Trophoblast cell (in vitro differentiated cells and primary cell): ENCODE data around the gene KLHDC9.
A peak's percentile ranks its signal among the peaks of the same experiment; 100 is the strongest.
"Not testable (repeated sequence)": the region's sequence is repeated elsewhere in the genome, so short reads cannot be mapped to it uniquely, and the experiment has no call there.

ENCODE experiments used
- DNase-seq, 2 donors: peaks; one replicate each; pipeline ENCODE4 v3.0.0-alpha.2; 2016
- H2AFZ ChIP-seq: 2 replicates; pipeline ENCODE4 v1.6.1; 2013; ENCODE audit warnings: low read length, moderate library complexity, mild to moderate bottlenecking; ENCODE audit not compliant: insufficient read depth, poor library complexity
- H2AK5ac ChIP-seq: 2 replicates; pipeline ENCODE4 v1.6.1; 2013; ENCODE audit warnings: mild to moderate bottlenecking, low read length
- H2BK120ac ChIP-seq: 2 replicates; pipeline ENCODE4 v1.6.1; 2013; ENCODE audit warnings: low read length, mild to moderate bottlenecking, moderate library complexity; ENCODE audit not compliant: insufficient read depth, poor library complexity
- H2BK12ac ChIP-seq: 2 replicates; pipeline ENCODE4 v1.6.1; 2013; ENCODE audit warnings: mild to moderate bottlenecking, low read length, moderate library complexity
- H2BK5ac ChIP-seq: 2 replicates; pipeline ENCODE4 v1.6.1; 2013; ENCODE audit warnings: low read length, low read depth, moderate library complexity, mild to moderate bottlenecking; ENCODE audit not compliant: poor library complexity
- H3K14ac ChIP-seq: 2 replicates; pipeline ENCODE4 v1.6.1; 2013; ENCODE audit warnings: mild to moderate bottlenecking, low read length
- H3K18ac ChIP-seq: 2 replicates; pipeline ENCODE4 v1.6.1; 2013; ENCODE audit warnings: mild to moderate bottlenecking, low read length
- H3K23ac ChIP-seq: 2 replicates; pipeline ENCODE4 v1.6.1; 2013; ENCODE audit warnings: low read length
- H3K27ac ChIP-seq: 2 replicates; pipeline ENCODE4 v1.5.1; 2013; ENCODE audit warnings: low read depth, mild to moderate bottlenecking, inconsistent platforms, low read length, moderate library complexity
- H3K27me3 ChIP-seq: 2 replicates; pipeline ENCODE4 v1.6.1; 2013; ENCODE audit warnings: inconsistent platforms, mild to moderate bottlenecking, low read length, moderate library complexity; ENCODE audit not compliant: insufficient read depth
- H3K36me3 ChIP-seq, 2 experiments: 1 replicate in 1 of 2; 2 replicates in 1 of 2; pipeline ENCODE4 v1.6.1; 2013; ENCODE audit warnings: low read length in 2 of 2, mild to moderate bottlenecking in 2 of 2, moderate library complexity in 1 of 2; ENCODE audit not compliant: insufficient read depth in 2 of 2, control insufficient read depth in 1 of 2
- H3K4ac ChIP-seq: 2 replicates; pipeline ENCODE4 v1.6.1; 2013; ENCODE audit warnings: low read depth, mild to moderate bottlenecking, low read length, moderate library complexity
- H3K4me1 ChIP-seq, 2 experiments: 1 replicate in 1 of 2; 2 replicates in 1 of 2; pipeline ENCODE4 v1.6.1; 2013; ENCODE audit warnings: low read length in 2 of 2, mild to moderate bottlenecking in 2 of 2, moderate library complexity in 1 of 2; ENCODE audit not compliant: insufficient read depth in 2 of 2, control insufficient read depth in 1 of 2
- H3K4me2 ChIP-seq: 2 replicates; pipeline ENCODE4 v1.6.1; 2013; ENCODE audit warnings: inconsistent platforms, mild to moderate bottlenecking, low read length, moderate library complexity
- H3K4me3 ChIP-seq: 2 replicates; pipeline ENCODE4 v1.5.1; 2013; ENCODE audit warnings: mild to moderate bottlenecking, low read depth, low read length, inconsistent platforms
- H3K79me1 ChIP-seq: one replicate; pipeline ENCODE4 v1.6.1; 2013; ENCODE audit warnings: low read length
- H3K79me2 ChIP-seq: 2 replicates; pipeline ENCODE4 v1.6.1; 2013; ENCODE audit warnings: low read length, mild to moderate bottlenecking; ENCODE audit not compliant: control insufficient read depth, insufficient read depth, poor library complexity
- H3K9ac ChIP-seq: 2 replicates; pipeline ENCODE4 v1.6.1; 2013; ENCODE audit warnings: mild to moderate bottlenecking, low read length
- H3K9me3 ChIP-seq: 2 replicates; pipeline ENCODE4 v1.6.1; 2013; ENCODE audit warnings: low read depth, mild to moderate bottlenecking, control low read depth, inconsistent platforms, low read length; ENCODE audit not compliant: insufficient read depth
- H4K12ac ChIP-seq: 2 replicates; pipeline ENCODE4 v1.6.1; 2013; ENCODE audit warnings: low read depth, mild to moderate bottlenecking, low read length, moderate library complexity
- H4K8ac ChIP-seq: 2 replicates; pipeline ENCODE4 v1.6.1; 2013; ENCODE audit warnings: low read depth, mild to moderate bottlenecking, low read length, moderate library complexity
- H4K91ac ChIP-seq: one replicate; pipeline ENCODE4 v1.6.1; 2013; ENCODE audit warnings: low read depth, mild to moderate bottlenecking, low read length, moderate library complexity
- WGBS: extraction: QIAGEN DNeasy Blood & Tissue Kit; methylation state at CpG from one replicate; pipeline ENCODE4 v1.1.7; 2013; ENCODE audit warnings: missing lambda C conversion rate; ENCODE audit not compliant: insufficient read length, insufficient coverage; ENCODE audit errors: extremely low coverage; 5-methylcytosine and 5-hydroxymethylcytosine counted together

Gene KLHDC9

DNA sequence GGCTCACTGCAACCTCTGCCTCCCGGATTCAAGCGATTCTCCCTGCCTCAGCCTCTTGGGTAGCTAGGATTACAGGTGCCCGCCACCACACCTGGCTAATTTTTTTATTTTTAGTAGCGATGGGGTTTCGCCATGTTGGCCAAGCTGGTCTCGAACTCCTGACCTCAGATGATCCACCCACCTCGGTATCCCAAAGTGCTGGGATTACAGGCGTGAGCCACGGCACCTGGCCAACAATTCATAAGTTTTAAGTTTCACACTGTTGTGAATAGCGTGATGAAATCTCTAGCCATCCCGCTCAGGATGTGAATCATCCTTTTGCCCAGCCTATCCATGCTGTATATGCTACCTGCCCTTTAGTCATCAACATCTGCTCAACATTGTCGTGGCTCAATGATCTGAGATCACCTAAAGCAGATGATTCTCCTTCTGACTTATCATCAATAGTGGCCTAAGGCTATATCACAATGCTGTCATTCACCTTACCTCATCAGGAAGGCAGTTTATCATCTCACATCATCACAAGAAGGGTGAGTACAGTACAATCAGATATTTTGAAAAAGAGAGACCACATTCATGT, 17.1 kb downstream of the KLHDC9 start:
- H4K12ac ChIP-seq = no peak overlapping the region
- H3K4me3 ChIP-seq = no peak overlapping the region
- H2AFZ ChIP-seq = no peak overlapping the region
- no peak overlapping the region for H2BK5ac ChIP-seq
- no peak overlapping the region for H4K8ac ChIP-seq
- H3K9me3 ChIP-seq = no peaks in the 10 kb centered on the region
- H3K9ac ChIP-seq = no peak overlapping the region
- no peak overlapping the region for H3K27ac ChIP-seq
- peaks cover 10% of the 10 kb centered on the region for H3K79me2 ChIP-seq
- peak overlapping the region; percentile 42 for H3K23ac ChIP-seq
- peak; percentile 77 to 84 for DNase-seq
- H3K4me2 ChIP-seq = no peak overlapping the region
- H2AK5ac ChIP-seq = no peak overlapping the region
- H4K91ac ChIP-seq = no peak overlapping the region
- H3K18ac ChIP-seq = no peak overlapping the region
- H2BK12ac ChIP-seq = no peak overlapping the region
- no peaks in the 10 kb centered on the region for H3K27me3 ChIP-seq
- peaks cover 3 to 4% of the 10 kb centered on the region in 2 experiments for H3K36me3 ChIP-seq
- no peak overlapping the region for H3K4ac ChIP-seq
- peaks cover 9 to 11% of the 10 kb centered on the region in 2 experiments for H3K4me1 ChIP-seq
- H3K14ac ChIP-seq = no peak overlapping the region
- H3K79me1 ChIP-seq = peaks cover 5% of the 10 kb centered on the region
- H2BK120ac ChIP-seq = no peak overlapping the region
- WGBS = no CpG with 5 or more reads among the region's 12 CpGs

- not testable (repeated sequence) for H3K4me3 ChIP-seq, H3K79me1 ChIP-seq, H2BK12ac ChIP-seq, H3K4me2 ChIP-seq, H3K27ac ChIP-seq, H4K8ac ChIP-seq, H3K18ac ChIP-seq, H2AFZ ChIP-seq, H4K12ac ChIP-seq, H3K27me3 ChIP-seq, H2BK120ac ChIP-seq, H2AK5ac ChIP-seq, H2BK5ac ChIP-seq, H3K9me3 ChIP-seq, H4K91ac ChIP-seq, DNase-seq, H3K23ac ChIP-seq, H3K14ac ChIP-seq, H3K9ac ChIP-seq
- WGBS = no CpG with 5 or more reads among the region's 6 CpGs
- H3K4ac ChIP-seq = peak overlapping the region; percentile 17
- peaks cover 9 to 11% of the 10 kb centered on the region in 2 experiments for H3K4me1 ChIP-seq
- peaks cover 10% of the 10 kb centered on the region for H3K79me2 ChIP-seq
- peaks cover 9 to 11% of the 10 kb centered on the region in 2 experiments for H3K36me3 ChIP-seq
These were observed 17.8 kb downstream of the KLHDC9 start for GRCh38 chr1:161115961-161116360.

DNA sequence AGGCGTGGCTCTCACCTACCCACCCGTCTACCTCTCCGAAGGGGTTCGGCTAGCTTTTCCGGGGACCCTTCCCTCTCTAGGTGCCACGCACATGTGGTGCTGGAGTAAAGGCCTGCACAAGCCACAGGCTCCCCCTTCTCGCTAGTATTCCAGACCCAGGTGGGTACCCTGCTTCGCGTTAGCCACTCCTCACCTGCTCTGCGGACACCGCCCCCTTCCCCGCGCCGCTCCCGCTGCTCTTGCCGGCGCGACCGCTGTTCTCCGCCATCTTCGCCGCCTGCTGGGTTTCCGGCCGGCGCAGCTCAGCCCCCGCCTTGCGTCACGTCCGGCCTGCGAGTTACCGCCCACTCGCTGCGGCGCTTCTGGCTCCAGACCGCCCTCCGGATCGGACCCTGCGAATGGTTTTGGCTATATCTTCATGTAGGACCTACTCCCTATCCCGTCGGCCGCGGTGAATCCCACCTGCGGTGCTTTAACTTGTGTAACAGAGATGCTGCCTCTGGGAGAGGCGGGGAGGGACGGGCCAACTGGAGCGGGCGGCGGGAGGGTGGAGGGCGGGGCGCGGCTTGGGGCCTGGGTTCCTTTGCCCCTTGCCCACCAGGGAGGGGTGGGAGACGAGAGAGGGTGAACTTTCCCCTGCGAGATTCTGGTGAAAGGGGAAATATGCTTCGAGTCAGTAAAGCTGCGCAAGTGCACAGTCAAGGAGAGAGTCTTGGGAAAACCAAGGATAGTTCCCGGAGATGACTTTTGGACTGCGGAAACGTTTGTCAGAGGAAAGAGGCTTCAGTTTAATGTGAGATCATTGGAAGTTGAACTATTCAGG, 19.8 kb downstream of the KLHDC9 start, which contains the start of the genes NIT1 and PFDN2:
Gene NIT1, plus strand, starts transcription at position 347 of the 823 bp plus-strand sequence. Its CDS starts 72 bp downstream, at position 419.
Gene PFDN2, minus strand, starts transcription at position 279 of the 823 bp plus-strand sequence. Its CDS starts 11 bp downstream, at position 268.
- H3K9ac ChIP-seq = peak within 1 kb of the TSS; percentile 90
- H2BK12ac ChIP-seq = peak within 1 kb of the TSS; percentile 14
- peaks cover 5% of the 10 kb centered on the region for H3K79me1 ChIP-seq
- no peak within 1 kb of the TSS for H3K23ac ChIP-seq
- peak within 1 kb of the TSS; percentile 67 for H4K8ac ChIP-seq
- peak within 1 kb of the TSS; percentile 90 for H3K27ac ChIP-seq
- H2AK5ac ChIP-seq = peak within 1 kb of the TSS; percentile 74
- H3K9me3 ChIP-seq = peaks cover 2% of the 10 kb centered on the region
- peak within 1 kb of the TSS; percentile 33 for H3K14ac ChIP-seq
- H2AFZ ChIP-seq = peak within 1 kb of the TSS; percentile 61
- peak within 1 kb of the TSS; percentile 5 for H2BK120ac ChIP-seq
- peaks cover 10% of the 10 kb centered on the region for H3K79me2 ChIP-seq
- WGBS = no CpG with 5 or more reads among the region's 58 CpGs
- peak; percentile 89 to 92 for DNase-seq
- H3K27me3 ChIP-seq = no peaks in the 10 kb centered on the region
- peaks cover 19 to 27% of the 10 kb centered on the region in 2 experiments for H3K36me3 ChIP-seq
- H3K4me1 ChIP-seq = peaks cover 9 to 11% of the 10 kb centered on the region in 2 experiments
- H3K4ac ChIP-seq = peak within 1 kb of the TSS; percentile 32
- peak within 1 kb of the TSS; percentile 29 for H2BK5ac ChIP-seq
- H3K4me2 ChIP-seq = peak within 1 kb of the TSS; percentile 77
- H4K12ac ChIP-seq = peak within 1 kb of the TSS; percentile 45
- H3K18ac ChIP-seq = peak within 1 kb of the TSS; percentile 8
- H3K4me3 ChIP-seq = peak within 1 kb of the TSS; percentile 95
- peak within 1 kb of the TSS; percentile 45 for H4K91ac ChIP-seq

DNA sequence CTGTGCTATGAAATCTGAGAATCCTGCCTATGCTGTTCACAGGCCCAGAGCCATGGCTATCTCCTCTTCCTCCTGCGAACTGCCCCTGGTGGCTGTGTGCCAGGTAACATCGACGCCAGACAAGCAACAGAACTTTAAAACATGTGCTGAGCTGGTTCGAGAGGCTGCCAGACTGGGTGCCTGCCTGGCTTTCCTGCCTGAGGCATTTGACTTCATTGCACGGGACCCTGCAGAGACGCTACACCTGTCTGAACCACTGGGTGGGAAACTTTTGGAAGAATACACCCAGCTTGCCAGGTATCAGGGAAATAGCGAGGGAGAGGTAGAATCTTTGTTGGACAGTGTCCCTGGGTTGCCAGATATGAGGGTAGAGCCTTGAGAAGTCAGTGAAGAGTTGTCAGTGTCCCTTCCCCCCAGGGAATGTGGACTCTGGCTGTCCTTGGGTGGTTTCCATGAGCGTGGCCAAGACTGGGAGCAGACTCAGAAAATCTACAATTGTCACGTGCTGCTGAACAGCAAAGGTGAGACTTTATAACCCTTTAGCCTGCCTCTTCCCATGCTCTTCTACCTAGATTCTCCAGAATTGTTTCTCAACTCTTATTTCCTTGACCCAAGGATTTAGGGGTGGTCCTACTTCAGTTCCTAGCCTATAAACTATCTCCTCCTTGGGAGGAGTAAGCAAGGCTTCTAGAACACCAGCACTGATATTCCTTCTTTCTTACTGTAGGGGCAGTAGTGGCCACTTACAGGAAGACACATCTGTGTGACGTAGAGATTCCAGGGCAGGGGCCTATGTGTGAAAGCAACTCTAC, 21.1 kb downstream of the KLHDC9 start:
- H2AFZ ChIP-seq = peak overlapping the region; percentile 32
- peaks cover 5% of the 10 kb centered on the region for H3K79me1 ChIP-seq
- no peak overlapping the region for H3K23ac ChIP-seq
- H3K18ac ChIP-seq = no peak overlapping the region
- peaks cover 9 to 11% of the 10 kb centered on the region in 2 experiments for H3K4me1 ChIP-seq
- H3K9me3 ChIP-seq = peaks cover 2% of the 10 kb centered on the region
- peaks cover 10% of the 10 kb centered on the region for H3K79me2 ChIP-seq
- peak overlapping the region; percentile 26 for H3K27ac ChIP-seq
- H3K36me3 ChIP-seq = peaks cover 27 to 37% of the 10 kb centered on the region in 2 experiments
- no peaks in the 10 kb centered on the region for H3K27me3 ChIP-seq
- no CpG with 5 or more reads among the region's 10 CpGs for WGBS
- DNase-seq = peak; percentile 93
- peak overlapping the region; percentile 33 for H3K14ac ChIP-seq
- peak overlapping the region; percentile 66 for H3K4me2 ChIP-seq
- H3K4ac ChIP-seq = no peak overlapping the region
- peak overlapping the region; percentile 1 for H2BK5ac ChIP-seq
- H2BK120ac ChIP-seq = no peak overlapping the region
- H4K12ac ChIP-seq = peak overlapping the region; percentile 45
- H4K91ac ChIP-seq = peak overlapping the region; percentile 22
- peak overlapping the region; percentile 28 for H2AK5ac ChIP-seq
- H3K4me3 ChIP-seq = no peak overlapping the region
- H2BK12ac ChIP-seq = no peak overlapping the region
- H3K9ac ChIP-seq = no peak overlapping the region
- H4K8ac ChIP-seq = no peak overlapping the region
